Central memory CD8-positive, alpha-beta T cell (primary cell): ENCODE results near the gene LRP1B.

Source experiments
- ATAC-seq: fragments of 150-1000 bp; cut with Tn5 transposase; replicated peaks from 2 replicates; pipeline ENCODE4 v1.10.0; 2022; ENCODE audit warnings: mild to moderate bottlenecking, moderate FRiP score, moderate number of reproducible peaks; ENCODE audit not compliant: poor library complexity, severe bottlenecking; ENCODE audit errors: extremely low read depth
- DNase-seq, 2 donors: peaks; one replicate each; pipeline ENCODE4 v3.0.0; 2021; ENCODE audit warnings: low spot score in 2 of 2
- H3K27ac Mint-ChIP-seq: one replicate; pipeline ENCODE4 v1.8.0; 2022; ENCODE audit warnings: low read depth, mild to moderate bottlenecking, moderate library complexity, mixed read lengths
- H3K27me3 Mint-ChIP-seq: one replicate; pipeline ENCODE4 v1.8.0; 2022; ENCODE audit warnings: mixed read lengths
- H3K36me3 Mint-ChIP-seq: one replicate; pipeline ENCODE4 v1.8.0; 2022; ENCODE audit warnings: mild to moderate bottlenecking, moderate library complexity, mixed read lengths; ENCODE audit not compliant: insufficient read depth
- H3K4me1 Mint-ChIP-seq: one replicate; pipeline ENCODE4 v1.8.0; 2022; ENCODE audit warnings: mixed read lengths
- H3K4me3 Mint-ChIP-seq: one replicate; pipeline ENCODE4 v1.8.0; 2022; ENCODE audit warnings: mild to moderate bottlenecking, moderate library complexity, mixed read lengths
- H3K9me3 Mint-ChIP-seq: one replicate; pipeline ENCODE4 v1.8.0; 2022; ENCODE audit warnings: mixed read lengths

LRP1B gene

GRCh38 chr2:141065042-141065441 lies 1065.8 kb downstream of the LRP1B start:
- Mint-ChIP-seq H3K4me3 (no peak overlapping the region), H3K36me3 (no peaks in the 10 kb centered on the region), H3K27ac (no peak overlapping the region), H3K27me3 (no peaks in the 10 kb centered on the region), H3K4me1 (no peaks in the 10 kb centered on the region), H3K9me3 (peaks cover 7% of the 10 kb centered on the region)
- no peak for DNase-seq
- no peak for ATAC-seq

GRCh38 chr2:141063406-141063805 lies 1067.4 kb downstream of the LRP1B start:
- no peak overlapping the region for H3K4me3 Mint-ChIP-seq
- ATAC-seq (no peak), DNase-seq (no peak)
- H3K27me3 Mint-ChIP-seq, result no peaks in the 10 kb centered on the region
- H3K36me3 Mint-ChIP-seq, result no peaks in the 10 kb centered on the region
- peaks cover 7% of the 10 kb centered on the region for H3K9me3 Mint-ChIP-seq
- H3K4me1 Mint-ChIP-seq, result no peaks in the 10 kb centered on the region
- H3K27ac Mint-ChIP-seq, result no peak overlapping the region

GRCh38 chr2:141062443-141062842 lies 1068.4 kb downstream of the LRP1B start:
- Mint-ChIP-seq H3K27me3 (no peaks in the 10 kb centered on the region), H3K9me3 (peaks cover 7% of the 10 kb centered on the region), H3K4me3 (no peak overlapping the region), H3K36me3 (no peaks in the 10 kb centered on the region), H3K27ac (no peak overlapping the region), H3K4me1 (no peaks in the 10 kb centered on the region)
- DNase-seq (no peak), ATAC-seq (no peak)

GRCh38 chr2:141062031-141062430 lies 1068.8 kb downstream of the LRP1B start:
- Mint-ChIP-seq H3K4me1 (no peaks in the 10 kb centered on the region), H3K27ac (no peak overlapping the region), H3K36me3 (no peaks in the 10 kb centered on the region), H3K27me3 (no peaks in the 10 kb centered on the region), H3K9me3 (peaks cover 7% of the 10 kb centered on the region), H3K4me3 (no peak overlapping the region)
- no peak for DNase-seq
- ATAC-seq, result no peak

- no peak overlapping the region for H3K27ac Mint-ChIP-seq
- no peaks in the 10 kb centered on the region for H3K36me3 Mint-ChIP-seq
- peaks cover 8% of the 10 kb centered on the region for H3K9me3 Mint-ChIP-seq
- DNase-seq (no peak), ATAC-seq (no peak)
- H3K4me3 Mint-ChIP-seq, result no peak overlapping the region
- H3K4me1 Mint-ChIP-seq, result no peaks in the 10 kb centered on the region
- H3K27me3 Mint-ChIP-seq, result no peaks in the 10 kb centered on the region
These were observed 1072.3 kb downstream of the LRP1B start for GRCh38 chr2:141058556-141058955.

GRCh38 chr2:141055531-141055930 lies 1075.3 kb downstream of the LRP1B start:
- no peak overlapping the region for H3K27ac Mint-ChIP-seq
- H3K4me3 Mint-ChIP-seq, result no peak overlapping the region
- no peak for DNase-seq
- no peaks in the 10 kb centered on the region for H3K4me1 Mint-ChIP-seq
- no peaks in the 10 kb centered on the region for H3K36me3 Mint-ChIP-seq
- H3K9me3 Mint-ChIP-seq, result peaks cover 7% of the 10 kb centered on the region
- no peak for ATAC-seq
- no peaks in the 10 kb centered on the region for H3K27me3 Mint-ChIP-seq

GRCh38 chr2:141048951-141049350 lies 1081.9 kb downstream of the LRP1B start:
- no peak for DNase-seq
- peaks cover 6% of the 10 kb centered on the region for H3K9me3 Mint-ChIP-seq
- no peak for ATAC-seq
- H3K36me3 Mint-ChIP-seq, result no peaks in the 10 kb centered on the region
- H3K4me1 Mint-ChIP-seq, result no peaks in the 10 kb centered on the region
- no peak overlapping the region for H3K27ac Mint-ChIP-seq
- no peaks in the 10 kb centered on the region for H3K27me3 Mint-ChIP-seq
- H3K4me3 Mint-ChIP-seq, result no peak overlapping the region

GRCh38 chr2:141041281-141041680 lies 1089.5 kb downstream of the LRP1B start:
- no peak for ATAC-seq
- no peak for DNase-seq

GRCh38 chr2:141038341-141038740 lies 1092.5 kb downstream of the LRP1B start:
- Mint-ChIP-seq H3K36me3 (no peaks in the 10 kb centered on the region), H3K4me1 (no peaks in the 10 kb centered on the region), H3K27ac (no peak overlapping the region), H3K4me3 (no peak overlapping the region), H3K9me3 (peaks cover 6% of the 10 kb centered on the region), H3K27me3 (no peaks in the 10 kb centered on the region)
- no peak for ATAC-seq
- DNase-seq, result no peak

More at GRCh38 chr2:141041281-141041680, 1089.5 kb downstream of the LRP1B start:
- Mint-ChIP-seq H3K27me3 (no peaks in the 10 kb centered on the region), H3K4me3 (no peak overlapping the region), H3K27ac (no peak overlapping the region), H3K36me3 (no peaks in the 10 kb centered on the region), H3K9me3 (peaks cover 6% of the 10 kb centered on the region), H3K4me1 (no peaks in the 10 kb centered on the region)

- H3K9me3 Mint-ChIP-seq, result peaks cover 6% of the 10 kb centered on the region
These were observed 1093.5 kb downstream of the LRP1B start for GRCh38 chr2:141037361-141037760.

GRCh38 chr2:141035846-141036420 lies 1094.9 kb downstream of the LRP1B start:
- H3K4me3 Mint-ChIP-seq, result no peak overlapping the region
- H3K9me3 Mint-ChIP-seq, result peaks cover 12% of the 10 kb centered on the region
- ATAC-seq, result no peak

More at GRCh38 chr2:141037361-141037760, 1093.5 kb downstream of the LRP1B start:
- DNase-seq (no peak), ATAC-seq (no peak)
- no peak overlapping the region for H3K27ac Mint-ChIP-seq
- H3K36me3 Mint-ChIP-seq, result no peaks in the 10 kb centered on the region
- H3K4me1 Mint-ChIP-seq, result no peaks in the 10 kb centered on the region
- H3K27me3 Mint-ChIP-seq, result no peaks in the 10 kb centered on the region
- H3K4me3 Mint-ChIP-seq, result no peak overlapping the region

GRCh38 chr2:141029428-141030078 lies 1101.3 kb downstream of the LRP1B start:
- H3K27ac Mint-ChIP-seq, result no peak overlapping the region
- H3K36me3 Mint-ChIP-seq, result no peaks in the 10 kb centered on the region
- peaks cover 11% of the 10 kb centered on the region for H3K9me3 Mint-ChIP-seq
- DNase-seq (no peak), ATAC-seq (no peak)
- H3K4me3 Mint-ChIP-seq, result no peak overlapping the region
- no peaks in the 10 kb centered on the region for H3K27me3 Mint-ChIP-seq
- H3K4me1 Mint-ChIP-seq, result no peaks in the 10 kb centered on the region

More at GRCh38 chr2:141035846-141036420, 1094.9 kb downstream of the LRP1B start:
- Mint-ChIP-seq H3K4me1 (no peaks in the 10 kb centered on the region), H3K27me3 (no peaks in the 10 kb centered on the region), H3K36me3 (no peaks in the 10 kb centered on the region), H3K27ac (no peak overlapping the region)
- DNase-seq, result no peak

GRCh38 chr2:141027221-141027620 lies 1103.6 kb downstream of the LRP1B start:
- no peak overlapping the region for H3K27ac Mint-ChIP-seq
- no peaks in the 10 kb centered on the region for H3K27me3 Mint-ChIP-seq
- DNase-seq, result no peak
- no peak for ATAC-seq
- no peaks in the 10 kb centered on the region for H3K4me1 Mint-ChIP-seq
- no peak overlapping the region for H3K4me3 Mint-ChIP-seq
- no peaks in the 10 kb centered on the region for H3K36me3 Mint-ChIP-seq
- peaks cover 11% of the 10 kb centered on the region for H3K9me3 Mint-ChIP-seq
